NCI-H146 (cell line): ENCODE data around the gene PPP1R36.
"Not testable (repeated sequence)": the region's sequence is repeated elsewhere in the genome, so short reads cannot be mapped to it uniquely, and the experiment has no call there.

ENCODE experiments used
- DNase-seq: peaks from one replicate; lab custom pipeline; 2025; lab: John Stamatoyannopoulos, UW

PPP1R36 gene

GRCh38 chr14:64569138-64569631 lies 19.4 kb downstream of the PPP1R36 start:
- DNase-seq, result no peak

GRCh38 chr14:64569646-64570045 lies 19.9 kb downstream of the PPP1R36 start:
- not testable (repeated sequence) for DNase-seq

- no peak for DNase-seq
Measured at GRCh38 chr14:64572386-64573104, 22.8 kb downstream of the PPP1R36 start.

- DNase-seq, result no peak
Measured at GRCh38 chr14:64573109-64573508, 23.3 kb downstream of the PPP1R36 start.

- no peak for DNase-seq
Measured at GRCh38 chr14:64574371-64575107, 24.8 kb downstream of the PPP1R36 start.

- no peak for DNase-seq
Measured at GRCh38 chr14:64577211-64577610, 27.4 kb downstream of the PPP1R36 start.

GRCh38 chr14:64580467-64580866 lies 30.7 kb downstream of the PPP1R36 start:
- DNase-seq, result no peak

- no peak for DNase-seq
Measured at GRCh38 chr14:64581363-64581762, 31.6 kb downstream of the PPP1R36 start.

- no peak for DNase-seq
Measured at GRCh38 chr14:64581817-64582216, 32.1 kb downstream of the PPP1R36 start.

- no peak for DNase-seq
Measured at GRCh38 chr14:64584190-64584589, 34.4 kb downstream of the PPP1R36 start.

- DNase-seq, result no peak
Measured at GRCh38 chr14:64591809-64592208, 42.0 kb downstream of the PPP1R36 start.

- DNase-seq, result no peak
Measured at GRCh38 chr14:64594438-64594837, 44.7 kb downstream of the PPP1R36 start.

- no peak for DNase-seq
Measured at GRCh38 chr14:64598404-64598803, 48.6 kb downstream of the PPP1R36 start.

- no peak for DNase-seq
Measured at GRCh38 chr14:64601571-64601970, 51.8 kb downstream of the PPP1R36 start.

- DNase-seq, result no peak
Measured at GRCh38 chr14:64602826-64603225, 53.1 kb downstream of the PPP1R36 start.

- DNase-seq, result no peak
Measured at GRCh38 chr14:64604001-64604400, 54.2 kb downstream of the PPP1R36 start.

GRCh38 chr14:64604881-64605280 lies 55.1 kb downstream of the PPP1R36 start:
- peak; percentile 70 for DNase-seq

GRCh38 chr14:64605926-64606685 lies 56.3 kb downstream of the PPP1R36 start:
- DNase-seq, result no peak

GRCh38 chr14:64610049-64610746 lies 60.4 kb downstream of the PPP1R36 start:
- peak; percentile 59 for DNase-seq

GRCh38 chr14:64611358-64612020 lies 61.7 kb downstream of the PPP1R36 start:
- DNase-seq, result no peak

GRCh38 chr14:64612021-64612380 lies 62.2 kb downstream of the PPP1R36 start:
- no peak for DNase-seq
